WTC11 (cell line): Measurements from ENCODE around the gene AVEN. TPM values are rescaled to one million over a fixed set of nuclear protein-coding genes. Genes with fewer than 3 reads are reported as not detected.

ENCODE experiments used
- ATAC-seq: fragments of 200-7000 bp; cut with Tn5 transposase; 2 replicates; pipeline ENCODE4 v1.10.0; 2021; ENCODE audit warnings: mild to moderate bottlenecking, moderate library complexity
- CTCF ChIA-PET: fragments of 300-600 bp; sonication (Branson Sonifier 250); formaldehyde crosslinking; loops from one replicate; lab custom pipeline; 2021; ENCODE audit warnings: antibody characterized with exemption; lab: Charles Lee
- POLR2A ChIA-PET: fragments of 350-600 bp; sonication (Branson Sonifier 250); formaldehyde crosslinking; loops from one replicate; lab custom pipeline; 2021; ENCODE audit warnings: antibody characterized with exemption; lab: Charles Lee
- DNase-seq: peaks from one replicate; pipeline ENCODE4 v3.0.0; 2021; ENCODE audit warnings: low spot score
- H3K27ac Mint-ChIP-seq: 2 replicates; pipeline ENCODE4 v1.8.0; 2021; ENCODE audit warnings: mixed read lengths
- H3K27me3 Mint-ChIP-seq: 2 replicates; pipeline ENCODE4 v1.8.0; 2021; ENCODE audit warnings: low read depth, mild to moderate bottlenecking, moderate library complexity, mixed read lengths
- H3K36me3 Mint-ChIP-seq: 2 replicates; pipeline ENCODE4 v1.8.0; 2021; ENCODE audit warnings: mixed read lengths
- H3K4me1 Mint-ChIP-seq: 2 replicates; pipeline ENCODE4 v1.8.0; 2022; ENCODE audit warnings: mixed read lengths
- H3K4me3 Mint-ChIP-seq: 2 replicates; pipeline ENCODE4 v1.8.0; 2021; ENCODE audit warnings: mild to moderate bottlenecking, moderate library complexity, mixed read lengths
- H3K9me3 Mint-ChIP-seq: 2 replicates; pipeline ENCODE4 v1.8.0; 2021; ENCODE audit warnings: mixed read lengths
- AFF4 ChIP-seq: sonication (generic); formaldehyde crosslinking; IDR thresholded peaks from 2 replicates; pipeline ENCODE4 v1.8.1; 2023; ENCODE audit warnings: mild to moderate bottlenecking, missing genetic modification reagents, borderline replicate concordance
- AR ChIP-seq: fragments of 250-450 bp; sonication (Bioruptor Pico); IDR thresholded peaks from 2 replicates; pipeline ENCODE4 v1.9.0; 2021; ENCODE audit warnings: mild to moderate bottlenecking
- ATF2 ChIP-seq: sonication (generic); formaldehyde crosslinking; IDR thresholded peaks from 2 replicates; pipeline ENCODE4 v1.8.1; 2022; ENCODE audit warnings: low read depth, missing genetic modification reagents, borderline replicate concordance
- CREB1 ChIP-seq: sonication (generic); formaldehyde crosslinking; IDR thresholded peaks from 2 replicates; pipeline ENCODE4 v1.8.0; 2023; ENCODE audit warnings: mild to moderate bottlenecking, missing genetic modification reagents
- ERG ChIP-seq: fragments of 250-450 bp; sonication (Bioruptor Pico); IDR thresholded peaks from 2 replicates; pipeline ENCODE4 v1.8.0; 2021; ENCODE audit warnings: mild to moderate bottlenecking
- FOXP4 ChIP-seq: sonication (generic); formaldehyde crosslinking; IDR thresholded peaks from 2 replicates; pipeline ENCODE4 v1.8.0; 2022; ENCODE audit warnings: mild to moderate bottlenecking, missing genetic modification reagents
- HMGXB4 ChIP-seq: sonication (generic); formaldehyde crosslinking; IDR thresholded peaks from 2 replicates; pipeline ENCODE4 v1.8.1; 2023; ENCODE audit warnings: mild to moderate bottlenecking, moderate library complexity, missing genetic modification reagents
- JAZF1 ChIP-seq: fragments of 250-450 bp; sonication (Bioruptor Pico); IDR thresholded peaks from 2 replicates; pipeline ENCODE4 v1.9.0; 2021; ENCODE audit warnings: moderate library complexity, mild to moderate bottlenecking, inconsistent platforms
- NR1H2 ChIP-seq: sonication (generic); formaldehyde crosslinking; IDR thresholded peaks from 2 replicates; pipeline ENCODE4 v1.9.0; 2021; ENCODE audit warnings: mild to moderate bottlenecking, moderate library complexity, missing genetic modification reagents
- NR3C1 ChIP-seq: sonication (generic); formaldehyde crosslinking; conservative IDR thresholded peaks from 2 replicates; pipeline ENCODE4 v1.8.1; 2023; ENCODE audit warnings: low read depth, mild to moderate bottlenecking, missing genetic modification reagents
- SP1 ChIP-seq: sonication (generic); formaldehyde crosslinking; conservative IDR thresholded peaks from 2 replicates; pipeline ENCODE4 v1.8.1; 2022; ENCODE audit warnings: missing genetic modification reagents
- TEAD4 ChIP-seq: sonication (generic); formaldehyde crosslinking; IDR thresholded peaks from 2 replicates; pipeline ENCODE4 v1.8.0; 2022; ENCODE audit warnings: mild to moderate bottlenecking, missing genetic modification reagents
- ZNF121 ChIP-seq: sonication (generic); formaldehyde crosslinking; IDR thresholded peaks from 2 replicates; pipeline ENCODE4 v1.8.0; 2023; ENCODE audit warnings: missing genetic modification reagents
- ZNF425 ChIP-seq: fragments of 250-450 bp; sonication (Bioruptor Pico); conservative IDR thresholded peaks from 2 replicates; pipeline ENCODE4 v1.9.0; 2021; ENCODE audit warnings: mild to moderate bottlenecking
- ZNF671 ChIP-seq: fragments of 250-450 bp; sonication (Bioruptor Pico); IDR thresholded peaks from 2 replicates; pipeline ENCODE4 v1.8.0; 2021; ENCODE audit warnings: mild to moderate bottlenecking
- total RNA-seq: library from RNA; stranded (reverse); gene quantifications from 3 replicates; pipeline ENCODE4 v1.2.3, GENCODE V29; 2021

Gene AVEN
- total RNA-seq, 1 experiment from 2014 or later = 12.4 TPM

- Mint-ChIP-seq H3K9me3 (no peaks in the 10 kb centered on the region), H3K4me1 (peaks cover 14% of the 10 kb centered on the region), H3K36me3 (no peaks in the 10 kb centered on the region), H3K4me3 (no peak overlapping the region), H3K27ac (no peak overlapping the region), H3K27me3 (no peaks in the 10 kb centered on the region)
- POLR2A ChIA-PET = no interaction called here
- no peak for DNase-seq
- peak; percentile 78 for ATAC-seq
- CTCF ChIA-PET = interaction anchor here (1.5 kb wide), 1 partner anchor 92 kb away, joined by 8 read pairs; no protein-coding TSS in a partner anchor
- TF ChIP-seq AR = no peak
- no peak for TF ChIP-seq ERG
- TF ChIP-seq AFF4 (CRISPR knock-in tag) = no peak
- TF ChIP-seq ZNF121 (CRISPR knock-in tag) = no peak
- no peak for TF ChIP-seq ATF2 (CRISPR knock-in tag)
- TF ChIP-seq ZNF671 = no peak
- TF ChIP-seq, all 79 proteins: peak for 0
These were observed 167.0 kb downstream of the AVEN start for GRCh38 chr15:33871980-33872379.

GRCh38 chr15:33866101-33866737 is 172.8 kb downstream of the AVEN start:
- Mint-ChIP-seq H3K4me1 (peaks cover 13% of the 10 kb centered on the region), H3K36me3 (no peaks in the 10 kb centered on the region), H3K27ac (no peak overlapping the region), H3K4me3 (no peak overlapping the region), H3K9me3 (no peaks in the 10 kb centered on the region), H3K27me3 (no peaks in the 10 kb centered on the region)
- POLR2A ChIA-PET = no interaction called here
- CTCF ChIA-PET = no interaction called here
- DNase-seq (no peak), ATAC-seq (no peak; the same call in 1 of the 2 replicates)
- TF ChIP-seq AR (no peak), NR3C1 (CRISPR knock-in tag) (no peak), SP1 (CRISPR knock-in tag) (no peak), TEAD4 (no peak), CREB1 (CRISPR knock-in tag) (no peak), FOXP4 (no peak), HMGXB4 (no peak), NR1H2 (CRISPR knock-in tag) (no peak), JAZF1 (CRISPR knock-in tag) (no peak), ZNF425 (CRISPR knock-in tag) (no peak)
